H1 (cell line): ENCODE measurements around the gene BAIAP2. TPM values are rescaled to one million over a fixed set of nuclear protein-coding genes. Genes with fewer than 3 reads are reported as not detected.

Source experiments
- EZH2 ChIP-seq: fragments of 200-600 bp; sonication (generic); IDR thresholded peaks from 2 replicates; pipeline ENCODE4 v1.7.1; 2012; ENCODE audit warnings: low read depth, mild to moderate bottlenecking, moderate library complexity, low read length, inconsistent platforms; ENCODE audit not compliant: severe bottlenecking
- RBBP5 ChIP-seq: IDR thresholded peaks from 2 replicates; pipeline ENCODE4 v1.7.1; 2012; ENCODE audit warnings: low read depth, mild to moderate bottlenecking, inconsistent platforms, low read length, moderate library complexity, borderline replicate concordance
- polyA plus RNA-seq, 7 experiments: library from polyadenylated mRNA; depleted of rRNA in 3 of 7; stranded (reverse) in 5 of 7; unstranded in 2 of 7; fragments of >200 nt in 5 of 7; fragments of 200-250 nt in 2 of 7; gene quantifications; 1 replicate in 5 of 7; 2 replicates in 1 of 7; 4 replicates in 1 of 7; pipeline versions ENCODE4 v1.2.1 to v1.2.3, GENCODE V29; 2011 to 2013; ENCODE audit warnings: missing spikeins in 2 of 7, mixed read lengths in 2 of 7
- total RNA-seq: library from RNA; stranded (reverse); fragmentation: NEBNext Ultra II Directional; extraction: Animal tissue kit (Norgen Biotek cat#: 25700); gene quantifications from 2 replicates; pipeline ENCODE4 v1.2.1, GENCODE V29; 2021
- TF ChIP-seq, protein P1 (sequence below): IDR thresholded peaks from 2 replicates; pipeline ENCODE4 v1.6.1; 2011; ENCODE audit warnings: low read depth, mild to moderate bottlenecking, low read length; ENCODE audit not compliant: insufficient read depth

Gene BAIAP2
- total and polyA plus RNA-seq, 2 of the 8 experiments (the other 6 are each of a cell fraction or from before 2014, with no cell fraction given), result 10.0 to 22.8 TPM

DNA sequence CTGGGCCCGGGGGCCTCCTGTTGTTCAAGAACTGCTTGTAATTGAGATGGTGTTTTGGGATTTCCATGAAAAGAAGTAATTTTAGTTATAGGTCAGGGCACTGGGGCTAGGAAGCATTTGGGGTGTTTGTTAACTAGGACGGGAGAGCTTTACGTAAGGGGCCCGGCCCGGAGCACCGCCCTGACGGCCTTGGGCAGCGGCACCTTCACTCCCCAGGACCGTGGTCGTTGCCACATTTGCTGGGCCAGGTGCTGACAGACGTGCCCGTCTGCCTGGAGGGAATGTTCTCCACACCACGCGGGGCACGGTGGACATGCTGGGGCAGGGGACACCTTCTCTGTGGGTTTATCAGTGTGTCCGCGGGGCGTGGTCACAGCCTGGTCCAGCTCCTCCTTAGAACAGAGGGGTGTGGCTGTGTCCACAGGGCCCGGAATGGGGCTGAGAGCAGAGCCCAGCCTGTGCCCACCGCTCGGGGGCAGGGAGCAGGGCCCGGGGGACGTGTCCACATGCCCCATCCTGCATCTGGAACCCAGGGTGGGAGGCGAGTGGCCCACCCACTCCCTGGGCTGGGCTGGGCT, 57.7 kb downstream of the BAIAP2 start (continued):
- TF ChIP-seq, protein P1, sequence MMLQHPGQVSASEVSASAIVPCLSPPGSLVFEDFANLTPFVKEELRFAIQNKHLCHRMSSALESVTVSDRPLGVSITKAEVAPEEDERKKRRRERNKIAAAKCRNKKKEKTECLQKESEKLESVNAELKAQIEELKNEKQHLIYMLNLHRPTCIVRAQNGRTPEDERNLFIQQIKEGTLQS, result no peak
- TF ChIP-seq EZH2 (no peak), RBBP5 (no peak)
